C4-2B (cell line): Measurements from ENCODE around the gene SPANXN5.
"Not testable (repeated sequence)": the region's sequence is repeated elsewhere in the genome, so short reads cannot be mapped to it uniquely, and the experiment has no call there.

Experiments used
- ZFX ChIP-seq: fragments of 450-650 bp; IDR thresholded peaks from 2 replicates; pipeline ENCODE4 v1.6.1; 2017
- TF ChIP-seq, protein P1 (sequence below): fragments of 450-650 bp; conservative IDR thresholded peaks from 2 replicates; pipeline ENCODE4 v1.5.1; 2017; ENCODE audit warnings: mild to moderate bottlenecking

DNA sequence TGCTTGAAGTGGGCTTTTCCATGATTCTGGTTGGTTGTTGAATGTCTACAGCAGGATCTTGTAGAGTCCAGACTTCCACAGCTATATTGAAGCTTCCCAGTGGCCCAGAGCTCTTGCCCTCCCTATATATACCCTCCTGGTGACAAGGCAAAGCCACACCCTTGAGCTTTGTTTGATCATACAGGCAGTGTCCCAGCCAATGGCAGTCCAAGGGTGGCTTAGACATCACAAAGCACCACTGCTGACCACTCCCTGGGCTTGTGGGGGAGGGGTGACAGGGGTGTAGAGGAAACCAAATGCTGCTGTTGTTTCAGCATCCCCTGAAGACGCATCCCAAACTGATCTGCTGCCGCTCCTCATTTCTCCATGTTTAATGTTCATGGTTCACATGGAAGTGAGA lies at the start of gene SPANXN5:
- TF ChIP-seq, protein P1, sequence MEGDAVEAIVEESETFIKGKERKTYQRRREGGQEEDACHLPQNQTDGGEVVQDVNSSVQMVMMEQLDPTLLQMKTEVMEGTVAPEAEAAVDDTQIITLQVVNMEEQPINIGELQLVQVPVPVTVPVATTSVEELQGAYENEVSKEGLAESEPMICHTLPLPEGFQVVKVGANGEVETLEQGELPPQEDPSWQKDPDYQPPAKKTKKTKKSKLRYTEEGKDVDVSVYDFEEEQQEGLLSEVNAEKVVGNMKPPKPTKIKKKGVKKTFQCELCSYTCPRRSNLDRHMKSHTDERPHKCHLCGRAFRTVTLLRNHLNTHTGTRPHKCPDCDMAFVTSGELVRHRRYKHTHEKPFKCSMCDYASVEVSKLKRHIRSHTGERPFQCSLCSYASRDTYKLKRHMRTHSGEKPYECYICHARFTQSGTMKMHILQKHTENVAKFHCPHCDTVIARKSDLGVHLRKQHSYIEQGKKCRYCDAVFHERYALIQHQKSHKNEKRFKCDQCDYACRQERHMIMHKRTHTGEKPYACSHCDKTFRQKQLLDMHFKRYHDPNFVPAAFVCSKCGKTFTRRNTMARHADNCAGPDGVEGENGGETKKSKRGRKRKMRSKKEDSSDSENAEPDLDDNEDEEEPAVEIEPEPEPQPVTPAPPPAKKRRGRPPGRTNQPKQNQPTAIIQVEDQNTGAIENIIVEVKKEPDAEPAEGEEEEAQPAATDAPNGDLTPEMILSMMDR = not testable (repeated sequence)
- not testable (repeated sequence) for TF ChIP-seq ZFX
